HUES48 (cell line): ENCODE measurements around the gene CNTN5.

Experiments used
- H3K27ac ChIP-seq: one replicate; pipeline ENCODE4 v1.7.0; 2013; ENCODE audit warnings: low read depth, low read length, inconsistent platforms
- H3K27me3 ChIP-seq: 2 replicates; pipeline ENCODE4 v1.6.1; 2013; ENCODE audit warnings: mild to moderate bottlenecking, low read length; ENCODE audit not compliant: control insufficient read depth, insufficient read depth
- H3K36me3 ChIP-seq: 2 replicates; pipeline ENCODE4 v1.6.1; 2013; ENCODE audit warnings: low read length; ENCODE audit not compliant: control insufficient read depth, insufficient read depth
- H3K4me1 ChIP-seq: 2 replicates; pipeline ENCODE4 v1.6.1; 2013; ENCODE audit warnings: mild to moderate bottlenecking, low read length; ENCODE audit not compliant: control insufficient read depth, insufficient read depth
- H3K4me3 ChIP-seq: 2 replicates; pipeline ENCODE4 v1.5.1; 2013; ENCODE audit warnings: mild to moderate bottlenecking, low read depth, low read length
- H3K9ac ChIP-seq: 2 replicates; pipeline ENCODE4 v1.6.1; 2013; ENCODE audit warnings: mild to moderate bottlenecking, low read depth, low read length, moderate library complexity
- H3K9me3 ChIP-seq: 2 replicates; pipeline ENCODE4 v1.6.1; 2013; ENCODE audit warnings: low read length; ENCODE audit not compliant: control insufficient read depth, insufficient read depth

Gene CNTN5

GRCh38 chr11:99229544-99229943, 208.8 kb downstream of the CNTN5 start:
- Histone ChIP-seq H3K9ac (no peak overlapping the region), H3K27ac (no peak overlapping the region), H3K4me3 (no peak overlapping the region), H3K36me3 (no peaks in the 10 kb centered on the region), H3K4me1 (no peaks in the 10 kb centered on the region; the same call in 1 of the 2 replicates), H3K27me3 (no peaks in the 10 kb centered on the region), H3K9me3 (no peaks in the 10 kb centered on the region; the same call in 1 of the 2 replicates)

- no peak overlapping the region for H3K9ac ChIP-seq
- H3K27ac ChIP-seq: no peak overlapping the region
- H3K4me3 ChIP-seq: no peak overlapping the region
- no peaks in the 10 kb centered on the region for H3K27me3 ChIP-seq
- no peaks in the 10 kb centered on the region; the same call in 1 of the 2 replicates for H3K9me3 ChIP-seq
- no peaks in the 10 kb centered on the region for H3K36me3 ChIP-seq
- no peaks in the 10 kb centered on the region; the same call in 1 of the 2 replicates for H3K4me1 ChIP-seq
Measured at GRCh38 chr11:99234534-99234933, 213.8 kb downstream of the CNTN5 start.

- no peak overlapping the region for H3K4me3 ChIP-seq
- H3K27me3 ChIP-seq: no peaks in the 10 kb centered on the region
- no peaks in the 10 kb centered on the region for H3K36me3 ChIP-seq
- H3K9ac ChIP-seq: no peak overlapping the region
- H3K4me1 ChIP-seq: no peaks in the 10 kb centered on the region
- no peak overlapping the region for H3K27ac ChIP-seq
- H3K9me3 ChIP-seq: no peaks in the 10 kb centered on the region
Measured at GRCh38 chr11:99238401-99238800, 217.7 kb downstream of the CNTN5 start.

- Histone ChIP-seq H3K4me1 (no peaks in the 10 kb centered on the region), H3K4me3 (no peak overlapping the region), H3K36me3 (no peaks in the 10 kb centered on the region), H3K9ac (no peak overlapping the region), H3K27ac (no peak overlapping the region), H3K27me3 (no peaks in the 10 kb centered on the region), H3K9me3 (no peaks in the 10 kb centered on the region)
Measured at GRCh38 chr11:99240192-99241030, 219.7 kb downstream of the CNTN5 start.

- H3K9me3 ChIP-seq: no peaks in the 10 kb centered on the region
- H3K27ac ChIP-seq: no peak overlapping the region
- no peaks in the 10 kb centered on the region for H3K4me1 ChIP-seq
- H3K9ac ChIP-seq: no peak overlapping the region
- H3K27me3 ChIP-seq: no peaks in the 10 kb centered on the region
- no peaks in the 10 kb centered on the region for H3K36me3 ChIP-seq
- no peak overlapping the region for H3K4me3 ChIP-seq
Measured at GRCh38 chr11:99241066-99241465, 220.3 kb downstream of the CNTN5 start.

GRCh38 chr11:99244613-99245012, 223.9 kb downstream of the CNTN5 start:
- no peak overlapping the region for H3K27ac ChIP-seq
- no peaks in the 10 kb centered on the region for H3K36me3 ChIP-seq
- H3K27me3 ChIP-seq: no peaks in the 10 kb centered on the region
- H3K9me3 ChIP-seq: no peaks in the 10 kb centered on the region
- H3K9ac ChIP-seq: no peak overlapping the region
- no peak overlapping the region for H3K4me3 ChIP-seq
- H3K4me1 ChIP-seq: no peaks in the 10 kb centered on the region

GRCh38 chr11:99246199-99246598, 225.4 kb downstream of the CNTN5 start:
- H3K9ac ChIP-seq: no peak overlapping the region
- no peak overlapping the region for H3K4me3 ChIP-seq
- H3K9me3 ChIP-seq: no peaks in the 10 kb centered on the region
- H3K27me3 ChIP-seq: no peaks in the 10 kb centered on the region
- no peaks in the 10 kb centered on the region for H3K4me1 ChIP-seq
- no peak overlapping the region for H3K27ac ChIP-seq
- no peaks in the 10 kb centered on the region for H3K36me3 ChIP-seq

- no peak overlapping the region for H3K27ac ChIP-seq
- no peaks in the 10 kb centered on the region for H3K27me3 ChIP-seq
- no peak overlapping the region for H3K9ac ChIP-seq
- no peaks in the 10 kb centered on the region for H3K9me3 ChIP-seq
- H3K4me3 ChIP-seq: no peak overlapping the region
- H3K36me3 ChIP-seq: no peaks in the 10 kb centered on the region
- 0 out of 2 replicates have a peak, but pooled peaks cover 4% of the 10 kb centered on the region for H3K4me1 ChIP-seq
Measured at GRCh38 chr11:99256614-99257013, 235.9 kb downstream of the CNTN5 start.

GRCh38 chr11:99257131-99257530, 236.4 kb downstream of the CNTN5 start:
- H3K27ac ChIP-seq: no peak overlapping the region
- H3K4me3 ChIP-seq: no peak overlapping the region
- no peaks in the 10 kb centered on the region for H3K36me3 ChIP-seq
- 0 out of 2 replicates have a peak, but pooled peaks cover 4% of the 10 kb centered on the region for H3K4me1 ChIP-seq
- no peaks in the 10 kb centered on the region for H3K9me3 ChIP-seq
- no peaks in the 10 kb centered on the region for H3K27me3 ChIP-seq
- H3K9ac ChIP-seq: no peak overlapping the region

GRCh38 chr11:99260696-99261095, 239.9 kb downstream of the CNTN5 start:
- H3K9ac ChIP-seq: no peak overlapping the region
- no peak overlapping the region for H3K4me3 ChIP-seq
- no peaks in the 10 kb centered on the region for H3K9me3 ChIP-seq
- no peak overlapping the region for H3K27ac ChIP-seq
- no peaks in the 10 kb centered on the region for H3K36me3 ChIP-seq
- 0 out of 2 replicates have a peak, but pooled peaks cover 4% of the 10 kb centered on the region for H3K4me1 ChIP-seq
- H3K27me3 ChIP-seq: no peaks in the 10 kb centered on the region

GRCh38 chr11:99268886-99269285, 248.1 kb downstream of the CNTN5 start:
- H3K9me3 ChIP-seq: no peaks in the 10 kb centered on the region

More at GRCh38 chr11:99268886-99269285, 248.1 kb downstream of the CNTN5 start:
- Histone ChIP-seq H3K36me3 (no peaks in the 10 kb centered on the region), H3K4me1 (peaks cover 9% of the 10 kb centered on the region), H3K4me3 (no peak overlapping the region), H3K27ac (no peak overlapping the region), H3K27me3 (no peaks in the 10 kb centered on the region), H3K9ac (no peak overlapping the region)
